ENCODE measurements around the gene RNF34.

RNF34 gene

GRCh38 chr12:121468499-121468801, 68.5 kb downstream of the RNF34 start:
- DNase-seq, result no peak

- DNase-seq, result no peak
Observed at GRCh38 chr12:121470751-121471150, 70.8 kb downstream of the RNF34 start.

GRCh38 chr12:121472150-121472905, 72.4 kb downstream of the RNF34 start:
- DNase-seq, result no peak

Measured in activated CD4-positive, alpha-beta T cell treated with anti-CD3 and anti-CD28 coated beads, Interleukin-2, amount 50 U/mL, for 16 hours (primary cell).